ENCODE results near the gene SMIM27. TPM values are rescaled to one million over a fixed set of nuclear protein-coding genes. Genes with fewer than 3 reads are reported as not detected.

SMIM27 gene
- total and polyA plus RNA-seq, 9 of the 15 experiments (the other 6 are each of a cell fraction or from before 2014, with no cell fraction given) = 2.9 to 16.1 (median 7.9) TPM

DNA sequence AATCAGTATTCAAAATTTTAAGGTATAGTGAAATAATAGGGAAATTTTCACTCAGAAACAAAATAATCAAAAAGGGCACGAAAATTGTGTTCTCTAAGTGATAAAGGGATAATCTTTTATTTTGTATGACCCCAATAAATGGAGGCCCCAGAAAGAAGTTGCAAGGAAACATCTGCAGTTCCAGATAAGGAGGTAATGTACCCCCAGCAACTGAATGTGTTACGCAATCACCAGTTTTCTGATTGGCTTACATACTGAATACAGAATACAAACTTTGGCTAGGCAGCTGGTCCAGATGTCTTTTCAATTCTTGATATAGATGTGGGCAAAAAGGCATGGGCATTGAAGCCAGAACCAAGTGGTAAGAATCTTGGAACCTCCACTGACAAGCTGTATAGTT, 2.0 kb downstream of the SMIM27 start (continued):
- TF ChIP-seq, protein P1, sequence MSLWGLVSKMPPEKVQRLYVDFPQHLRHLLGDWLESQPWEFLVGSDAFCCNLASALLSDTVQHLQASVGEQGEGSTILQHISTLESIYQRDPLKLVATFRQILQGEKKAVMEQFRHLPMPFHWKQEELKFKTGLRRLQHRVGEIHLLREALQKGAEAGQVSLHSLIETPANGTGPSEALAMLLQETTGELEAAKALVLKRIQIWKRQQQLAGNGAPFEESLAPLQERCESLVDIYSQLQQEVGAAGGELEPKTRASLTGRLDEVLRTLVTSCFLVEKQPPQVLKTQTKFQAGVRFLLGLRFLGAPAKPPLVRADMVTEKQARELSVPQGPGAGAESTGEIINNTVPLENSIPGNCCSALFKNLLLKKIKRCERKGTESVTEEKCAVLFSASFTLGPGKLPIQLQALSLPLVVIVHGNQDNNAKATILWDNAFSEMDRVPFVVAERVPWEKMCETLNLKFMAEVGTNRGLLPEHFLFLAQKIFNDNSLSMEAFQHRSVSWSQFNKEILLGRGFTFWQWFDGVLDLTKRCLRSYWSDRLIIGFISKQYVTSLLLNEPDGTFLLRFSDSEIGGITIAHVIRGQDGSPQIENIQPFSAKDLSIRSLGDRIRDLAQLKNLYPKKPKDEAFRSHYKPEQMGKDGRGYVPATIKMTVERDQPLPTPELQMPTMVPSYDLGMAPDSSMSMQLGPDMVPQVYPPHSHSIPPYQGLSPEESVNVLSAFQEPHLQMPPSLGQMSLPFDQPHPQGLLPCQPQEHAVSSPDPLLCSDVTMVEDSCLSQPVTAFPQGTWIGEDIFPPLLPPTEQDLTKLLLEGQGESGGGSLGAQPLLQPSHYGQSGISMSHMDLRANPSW (CRISPR knock-in tag; IDR thresholded peaks at IDR 0.05) = no peak
- TF ChIP-seq SAFB (IDR thresholded peaks at IDR 0.05; ENCODE audit: borderline replicate concordance, low read depth, low read length) = no peak
- TF ChIP-seq ZC3H4 (CRISPR knock-in tag; IDR thresholded peaks at IDR 0.05; ENCODE audit: borderline replicate concordance) = no peak
- peak; percentile 80 for TF ChIP-seq TAL1 (IDR thresholded peaks at IDR 0.05)
- peak; percentile 58; the same call in 1 of the 2 replicates for TF ChIP-seq GATAD2B (IDR thresholded peaks at IDR 0.05; ENCODE audit: borderline replicate concordance)
- peak; percentile 100 for TF ChIP-seq CEBPB (tag; IDR thresholded peaks at IDR 0.05)
- TF ChIP-seq POLR2AphosphoS5 (IDR thresholded peaks at IDR 0.05; ENCODE audit: control insufficient read depth, insufficient read depth, low read depth, low read length) = peak; percentile 47; the same call in 1 of the 2 replicates
- TF ChIP-seq, protein P2, sequence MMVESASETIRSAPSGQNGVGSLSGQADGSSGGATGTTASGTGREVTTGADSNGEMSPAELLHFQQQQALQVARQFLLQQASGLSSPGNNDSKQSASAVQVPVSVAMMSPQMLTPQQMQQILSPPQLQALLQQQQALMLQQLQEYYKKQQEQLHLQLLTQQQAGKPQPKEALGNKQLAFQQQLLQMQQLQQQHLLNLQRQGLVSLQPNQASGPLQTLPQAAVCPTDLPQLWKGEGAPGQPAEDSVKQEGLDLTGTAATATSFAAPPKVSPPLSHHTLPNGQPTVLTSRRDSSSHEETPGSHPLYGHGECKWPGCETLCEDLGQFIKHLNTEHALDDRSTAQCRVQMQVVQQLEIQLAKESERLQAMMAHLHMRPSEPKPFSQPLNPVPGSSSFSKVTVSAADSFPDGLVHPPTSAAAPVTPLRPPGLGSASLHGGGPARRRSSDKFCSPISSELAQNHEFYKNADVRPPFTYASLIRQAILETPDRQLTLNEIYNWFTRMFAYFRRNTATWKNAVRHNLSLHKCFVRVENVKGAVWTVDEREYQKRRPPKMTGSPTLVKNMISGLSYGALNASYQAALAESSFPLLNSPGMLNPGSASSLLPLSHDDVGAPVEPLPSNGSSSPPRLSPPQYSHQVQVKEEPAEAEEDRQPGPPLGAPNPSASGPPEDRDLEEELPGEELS (CRISPR knock-in tag; IDR thresholded peaks at IDR 0.05; ENCODE audit: borderline replicate concordance) = no peak
- TF ChIP-seq KLF16 (IDR thresholded peaks at IDR 0.05) = 0 out of 2 replicates have a peak, but pooled peaks have one; percentile 47
- TF ChIP-seq E2F8 (IDR thresholded peaks at IDR 0.05; ENCODE audit: low read depth, partially characterized antibody) = no peak
- TF ChIP-seq BMI1 (IDR thresholded peaks at IDR 0.05; ENCODE audit: low read length) = no peak
- TF ChIP-seq GTF2E2 (tag; IDR thresholded peaks at IDR 0.05) = no peak
- TF ChIP-seq SMARCE1 (IDR thresholded peaks at IDR 0.05) = peak; percentile 70
- TF ChIP-seq GTF2B (IDR thresholded peaks at IDR 0.05; ENCODE audit: extremely low read depth, insufficient read length) = no peak
- TF ChIP-seq EP300 (IDR thresholded peaks at IDR 0.05; ENCODE audit: low read length) = peak; percentile 87
- no peak for TF ChIP-seq SRSF1 (IDR thresholded peaks at IDR 0.05; ENCODE audit: low read depth, low read length)
- no peak for TF ChIP-seq KDM5B (IDR thresholded peaks at IDR 0.05; ENCODE audit: insufficient replicate concordance, low read depth, low read length)
- TF ChIP-seq TCF15 (CRISPR knock-in tag; IDR thresholded peaks at IDR 0.05) = no peak
- TF ChIP-seq NFIX (CRISPR knock-in tag; IDR thresholded peaks at IDR 0.05; ENCODE audit: low read depth) = no peak
- TF ChIP-seq NFIC (IDR thresholded peaks at IDR 0.05) = peak; percentile 52; the same call in 1 of the 2 replicates
